SIG-M5 treated with dmso at 0.1 percent for 504 hours (cell line): Measurements from ENCODE around the gene RAB31.
"Not testable (repeated sequence)": the region's sequence is repeated elsewhere in the genome, so short reads cannot be mapped to it uniquely, and the experiment has no call there.

Source experiments
- DNase-seq: peaks from one replicate; lab custom pipeline; 2025; ENCODE audit not compliant: unreplicated experiment; lab: John Stamatoyannopoulos, UW

The RAB31 gene

GRCh38 chr18:9757827-9758621 is 49.9 kb downstream of the RAB31 start:
- DNase-seq = peak; percentile 24

GRCh38 chr18:9758624-9759075 is 50.5 kb downstream of the RAB31 start:
- DNase-seq = no peak

- DNase-seq = no peak
Observed at GRCh38 chr18:9760641-9761040, 52.5 kb downstream of the RAB31 start.

GRCh38 chr18:9762526-9762925 is 54.4 kb downstream of the RAB31 start:
- DNase-seq = peak; percentile 93

- no peak for DNase-seq
Observed at GRCh38 chr18:9763157-9763556, 55.1 kb downstream of the RAB31 start.

GRCh38 chr18:9764011-9764481 is 55.9 kb downstream of the RAB31 start:
- no peak for DNase-seq

GRCh38 chr18:9765501-9765900 is 57.4 kb downstream of the RAB31 start:
- DNase-seq = no peak

- no peak for DNase-seq
Observed at GRCh38 chr18:9766076-9766481, 58.0 kb downstream of the RAB31 start.

- no peak for DNase-seq
Observed at GRCh38 chr18:9766740-9767139, 58.6 kb downstream of the RAB31 start.

GRCh38 chr18:9768071-9768691 is 60.1 kb downstream of the RAB31 start:
- not testable (repeated sequence) for DNase-seq

- not testable (repeated sequence) for DNase-seq
Observed at GRCh38 chr18:9770111-9770510, 62.0 kb downstream of the RAB31 start.

- peak; percentile 81 for DNase-seq
Observed at GRCh38 chr18:9771261-9771976, 63.3 kb downstream of the RAB31 start.

GRCh38 chr18:9771977-9772660 is 64.0 kb downstream of the RAB31 start:
- no peak for DNase-seq

GRCh38 chr18:9772847-9773677 is 65.0 kb downstream of the RAB31 start:
- no peak for DNase-seq

- DNase-seq = no peak
Observed at GRCh38 chr18:9774150-9774549, 66.0 kb downstream of the RAB31 start.

- peak; percentile 80 for DNase-seq
Observed at GRCh38 chr18:9775178-9775577, 67.1 kb downstream of the RAB31 start.

- DNase-seq = peak; percentile 64
Observed at GRCh38 chr18:9779630-9780029, 71.5 kb downstream of the RAB31 start.

GRCh38 chr18:9782073-9782857 is 74.2 kb downstream of the RAB31 start:
- DNase-seq = peak; percentile 94

GRCh38 chr18:9786631-9787030 is 78.5 kb downstream of the RAB31 start:
- no peak for DNase-seq
